MCF 10A (cell line): ENCODE results near the gene COL28A1. TPM values are rescaled to one million over a fixed set of nuclear protein-coding genes. Genes with fewer than 3 reads are reported as not detected.

Source experiments
- BruUV-seq: library from RNA; stranded (reverse); fragments of 400-500 nt; replicated peaks from 2 replicates; lab custom pipeline; 2021; lab: Mats Ljungman, UMichigan
- CTCF ChIA-PET: fragments of 300-600 bp; sonication (Branson Sonifier 250); formaldehyde crosslinking; extraction: SDS; loops from one replicate; lab custom pipeline; 2021; ENCODE audit warnings: antibody characterized with exemption, inconsistent platforms; lab: Yijun Ruan, JAX
- POLR2A ChIA-PET: fragments of 300-600, 350-650 bp; sonication (Branson Sonifier 250); formaldehyde crosslinking; extraction: SDS; loops from one replicate; lab custom pipeline; 2020; ENCODE audit warnings: antibody characterized with exemption, inconsistent platforms; lab: Yijun Ruan, JAX
- DNase-seq: peaks from one replicate; pipeline ENCODE4 v3.0.0-alpha.2; 2018; ENCODE audit not compliant: unreplicated experiment
- H3K27ac Mint-ChIP-seq: one replicate; pipeline ENCODE4 v1.8.0; 2022; ENCODE audit warnings: mild to moderate bottlenecking, low read depth, mixed read lengths; ENCODE audit not compliant: unreplicated experiment
- H3K27me3 Mint-ChIP-seq: one replicate; pipeline ENCODE4 v1.8.0; 2022; ENCODE audit warnings: mixed read lengths; ENCODE audit not compliant: insufficient read depth, unreplicated experiment
- H3K36me3 Mint-ChIP-seq: one replicate; pipeline ENCODE4 v1.8.0; 2022; ENCODE audit warnings: mild to moderate bottlenecking, moderate library complexity, mixed read lengths; ENCODE audit not compliant: insufficient read depth, unreplicated experiment
- H3K4me1 Mint-ChIP-seq: one replicate; pipeline ENCODE4 v1.8.0; 2022; ENCODE audit warnings: mixed read lengths; ENCODE audit not compliant: insufficient read depth, unreplicated experiment
- H3K4me3 Mint-ChIP-seq: one replicate; pipeline ENCODE4 v1.8.0; 2022; ENCODE audit warnings: mild to moderate bottlenecking, moderate library complexity, mixed read lengths; ENCODE audit not compliant: unreplicated experiment
- H3K9me3 Mint-ChIP-seq: one replicate; pipeline ENCODE4 v1.8.0; 2022; ENCODE audit warnings: mixed read lengths; ENCODE audit not compliant: unreplicated experiment
- intact Hi-C: fragments of 100-400 bp; cut with micrococcal nuclease; formaldehyde crosslinking; loops from 2 replicates; pipeline ENCODE4 v1.14.1; 2022
- total RNA-seq: library from RNA; stranded (reverse); gene quantifications from 2 replicates; pipeline ENCODE4 v1.2.3, GENCODE V29; 2022
- TF ChIP-seq, protein P1 (sequence below): fragments of 200-600 bp; IDR thresholded peaks from one replicate; pipeline ENCODE4 v1.8.0; 2022; ENCODE audit warnings: antibody characterized with exemption, mild to moderate bottlenecking; ENCODE audit not compliant: unreplicated experiment

COL28A1 gene
- total RNA-seq, 1 experiment from 2014 or later = 0.96 TPM

DNA sequence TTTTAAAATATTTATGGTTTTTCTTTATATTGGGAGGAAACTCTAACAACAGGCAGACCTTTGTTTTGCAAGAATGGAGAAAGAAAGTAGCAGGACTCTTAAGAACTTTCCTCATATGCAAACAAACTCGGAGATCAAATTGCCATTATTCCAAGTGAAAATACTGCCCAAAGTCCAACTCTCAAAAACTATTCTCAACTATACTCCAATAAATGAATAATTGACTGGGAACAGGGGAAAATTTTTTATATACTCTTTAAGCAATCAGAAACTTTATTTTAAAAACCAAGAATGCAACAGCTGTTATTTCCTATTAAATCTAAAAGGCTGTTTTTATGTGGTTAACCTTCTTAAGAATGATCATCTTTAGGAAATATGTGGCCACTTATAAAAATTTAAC lies 101.9 kb downstream of the COL28A1 start:
- POLR2A ChIA-PET = interaction anchor here (0.7 to 6.1 kb wide), 3 partner anchors 9 to 249 kb away, joined by 5 to 43 read pairs (median 8); no protein-coding TSS in a partner anchor
- BruUV-seq = no TSS peak

GRCh38 chr7:7432979-7433378 lies 102.7 kb downstream of the COL28A1 start:
- H3K27ac Mint-ChIP-seq = no peak overlapping the region
- TF ChIP-seq, protein P1, sequence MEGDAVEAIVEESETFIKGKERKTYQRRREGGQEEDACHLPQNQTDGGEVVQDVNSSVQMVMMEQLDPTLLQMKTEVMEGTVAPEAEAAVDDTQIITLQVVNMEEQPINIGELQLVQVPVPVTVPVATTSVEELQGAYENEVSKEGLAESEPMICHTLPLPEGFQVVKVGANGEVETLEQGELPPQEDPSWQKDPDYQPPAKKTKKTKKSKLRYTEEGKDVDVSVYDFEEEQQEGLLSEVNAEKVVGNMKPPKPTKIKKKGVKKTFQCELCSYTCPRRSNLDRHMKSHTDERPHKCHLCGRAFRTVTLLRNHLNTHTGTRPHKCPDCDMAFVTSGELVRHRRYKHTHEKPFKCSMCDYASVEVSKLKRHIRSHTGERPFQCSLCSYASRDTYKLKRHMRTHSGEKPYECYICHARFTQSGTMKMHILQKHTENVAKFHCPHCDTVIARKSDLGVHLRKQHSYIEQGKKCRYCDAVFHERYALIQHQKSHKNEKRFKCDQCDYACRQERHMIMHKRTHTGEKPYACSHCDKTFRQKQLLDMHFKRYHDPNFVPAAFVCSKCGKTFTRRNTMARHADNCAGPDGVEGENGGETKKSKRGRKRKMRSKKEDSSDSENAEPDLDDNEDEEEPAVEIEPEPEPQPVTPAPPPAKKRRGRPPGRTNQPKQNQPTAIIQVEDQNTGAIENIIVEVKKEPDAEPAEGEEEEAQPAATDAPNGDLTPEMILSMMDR = no peak

More for the DNA sequence above, 101.9 kb downstream of the COL28A1 start:
- no peaks in the 10 kb centered on the region for H3K9me3 Mint-ChIP-seq
- CTCF ChIA-PET = interaction anchor here (0.6 to 4.1 kb wide), 5 partner anchors 10 to 353 kb away, joined by 3 to 26 read pairs (median 4); no protein-coding TSS in a partner anchor
- H3K27me3 Mint-ChIP-seq = no peaks in the 10 kb centered on the region
- intact Hi-C loops = no loop called here
- peaks cover 15% of the 10 kb centered on the region for H3K4me1 Mint-ChIP-seq
- TF ChIP-seq, protein P1 = no peak
- H3K27ac Mint-ChIP-seq = no peak overlapping the region
- DNase-seq = no peak
- H3K4me3 Mint-ChIP-seq = no peak overlapping the region
- H3K36me3 Mint-ChIP-seq = peaks cover 5% of the 10 kb centered on the region

GRCh38 chr7:7428806-7429205 lies 106.9 kb downstream of the COL28A1 start:
- CTCF ChIA-PET = interaction anchor here (0.7 to 7.0 kb wide), 4 partner anchors 10 to 112 kb away, joined by 3 to 92 read pairs (median 4); no protein-coding TSS in a partner anchor
- no TSS peak for BruUV-seq
- H3K27me3 Mint-ChIP-seq = no peaks in the 10 kb centered on the region
- no peaks in the 10 kb centered on the region for H3K36me3 Mint-ChIP-seq
- H3K27ac Mint-ChIP-seq = no peak overlapping the region
- DNase-seq = no peak
- no peaks in the 10 kb centered on the region for H3K9me3 Mint-ChIP-seq
- peaks cover 28% of the 10 kb centered on the region for H3K4me1 Mint-ChIP-seq
- intact Hi-C loops = no loop called here
- POLR2A ChIA-PET = interaction anchor here (0.7 to 2.3 kb wide), 4 partner anchors 10 to 112 kb away, joined by 3 to 16 read pairs (median 3); no protein-coding TSS in a partner anchor
- H3K4me3 Mint-ChIP-seq = no peak overlapping the region
- TF ChIP-seq, protein P1 = no peak

More at GRCh38 chr7:7432979-7433378, 102.7 kb downstream of the COL28A1 start:
- Mint-ChIP-seq H3K4me3 (no peak overlapping the region), H3K9me3 (no peaks in the 10 kb centered on the region), H3K4me1 (peaks cover 17% of the 10 kb centered on the region), H3K36me3 (peaks cover 5% of the 10 kb centered on the region), H3K27me3 (no peaks in the 10 kb centered on the region)
- ChIA-PET POLR2A (interaction anchor here (2.3 kb wide), 1 partner anchor 8 kb away, joined by 8 read pairs; no protein-coding TSS in a partner anchor), CTCF (interaction anchor here (0.6 to 0.7 kb wide), 3 partner anchors 15 to 567 kb away, joined by 3 read pairs; no protein-coding TSS in a partner anchor)
- BruUV-seq = no TSS peak
- DNase-seq = no peak
- intact Hi-C loops = no loop called here

DNA sequence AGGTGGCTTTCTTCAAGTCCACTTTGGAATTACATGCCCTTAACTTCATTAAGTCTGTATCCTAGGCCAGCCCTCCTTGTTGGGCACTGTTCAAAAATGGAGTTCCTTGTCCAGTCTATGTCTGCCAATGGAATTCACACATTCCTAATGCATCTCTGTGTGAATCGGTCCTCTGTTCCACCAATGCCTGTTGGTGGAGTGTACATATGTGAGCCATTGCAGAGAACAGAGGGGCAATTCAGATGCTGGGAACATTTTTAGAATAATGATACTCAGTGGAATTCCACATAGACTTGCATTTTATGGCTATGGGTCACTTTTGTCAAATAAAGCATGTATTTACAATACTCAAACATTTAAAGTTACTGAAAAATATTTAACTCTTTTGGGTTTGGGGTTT lies 108.3 kb downstream of the COL28A1 start:
- intact Hi-C loops = no loop called here
- Mint-ChIP-seq H3K4me1 (peaks cover 23% of the 10 kb centered on the region), H3K36me3 (no peaks in the 10 kb centered on the region), H3K27me3 (no peaks in the 10 kb centered on the region), H3K9me3 (no peaks in the 10 kb centered on the region), H3K4me3 (no peak overlapping the region), H3K27ac (no peak overlapping the region)
- ChIA-PET CTCF (interaction anchor here (1.5 to 7.0 kb wide), 3 partner anchors 103 to 324 kb away, joined by 4 to 92 read pairs (median 68); no protein-coding TSS in a partner anchor), POLR2A (interaction anchor here (1.3 to 1.7 kb wide), 3 partner anchors 9 to 136 kb away, joined by 3 to 5 read pairs (median 4); no protein-coding TSS in a partner anchor)
- no TSS peak for BruUV-seq
- TF ChIP-seq, protein P1 = no peak
- DNase-seq = no peak
